HS-27A (cell line): ENCODE data around the gene PIMREG.
A peak's percentile ranks its signal among the peaks of the same experiment; 100 is the strongest.

Source experiments
- DNase-seq: peaks from one replicate; pipeline ENCODE4 v3.0.0-alpha.2; 2012; ENCODE audit warnings: low read depth, missing footprints

The PIMREG gene

DNA sequence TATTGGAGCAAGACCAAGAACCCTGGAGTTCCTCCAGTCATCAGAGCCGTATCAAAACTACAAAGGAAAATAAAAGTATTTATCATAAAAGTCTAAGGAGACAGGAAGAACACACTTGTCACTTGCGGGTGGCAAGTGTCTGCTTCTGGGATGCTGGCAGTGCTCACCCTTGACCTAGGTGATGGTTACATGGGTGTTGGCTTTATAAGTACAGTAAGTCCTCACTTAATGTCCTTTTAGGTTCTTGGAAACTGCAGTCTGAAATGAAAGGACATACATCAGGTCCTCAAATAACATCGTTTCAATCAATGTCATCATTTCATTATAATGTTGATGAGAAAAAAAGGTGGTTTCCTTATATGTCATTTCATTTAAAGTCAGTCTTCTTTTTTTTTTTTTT lies 6.3 kb upstream of the PIMREG start:
- DNase-seq = no peak

DNA sequence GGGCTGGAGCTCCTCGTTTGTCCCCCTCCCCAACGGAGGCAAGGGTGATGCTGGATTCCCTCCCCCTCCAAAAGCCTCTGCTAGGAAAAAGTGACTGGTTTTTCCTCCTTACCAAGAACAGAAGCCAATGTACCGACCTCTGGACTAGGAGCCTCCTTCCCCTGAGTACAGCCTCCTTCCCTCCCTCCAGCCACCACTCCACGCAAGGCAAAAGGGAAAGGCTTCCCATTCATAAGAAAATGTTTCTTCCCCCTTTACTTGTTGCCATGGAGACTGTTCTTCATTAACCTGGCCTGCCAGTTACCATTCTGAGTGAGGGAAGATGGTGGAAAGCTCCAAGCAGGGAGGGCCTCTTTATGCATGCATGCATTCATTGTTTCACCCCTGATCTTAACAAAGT lies 4.3 kb upstream of the PIMREG start:
- DNase-seq = no peak

DNA sequence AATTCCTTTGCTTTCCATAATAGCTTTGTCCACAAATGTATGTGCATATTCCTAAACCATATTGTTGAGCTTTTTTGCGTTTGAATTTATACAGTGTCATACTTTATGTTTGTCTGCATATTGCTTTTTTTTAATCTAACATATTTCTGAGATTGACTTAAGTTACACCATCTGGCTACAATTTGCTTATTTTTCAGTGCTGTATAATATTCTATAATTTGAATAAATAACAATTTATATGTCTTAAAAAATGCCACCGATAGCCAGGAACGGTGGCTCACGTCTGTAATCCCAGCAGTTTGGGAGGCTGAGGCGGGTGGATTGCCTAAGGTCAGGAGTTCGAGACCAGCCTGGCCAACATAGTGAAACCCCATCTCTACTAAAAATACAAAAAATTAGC lies 1.5 kb upstream of the PIMREG start:
- no peak for DNase-seq

DNA sequence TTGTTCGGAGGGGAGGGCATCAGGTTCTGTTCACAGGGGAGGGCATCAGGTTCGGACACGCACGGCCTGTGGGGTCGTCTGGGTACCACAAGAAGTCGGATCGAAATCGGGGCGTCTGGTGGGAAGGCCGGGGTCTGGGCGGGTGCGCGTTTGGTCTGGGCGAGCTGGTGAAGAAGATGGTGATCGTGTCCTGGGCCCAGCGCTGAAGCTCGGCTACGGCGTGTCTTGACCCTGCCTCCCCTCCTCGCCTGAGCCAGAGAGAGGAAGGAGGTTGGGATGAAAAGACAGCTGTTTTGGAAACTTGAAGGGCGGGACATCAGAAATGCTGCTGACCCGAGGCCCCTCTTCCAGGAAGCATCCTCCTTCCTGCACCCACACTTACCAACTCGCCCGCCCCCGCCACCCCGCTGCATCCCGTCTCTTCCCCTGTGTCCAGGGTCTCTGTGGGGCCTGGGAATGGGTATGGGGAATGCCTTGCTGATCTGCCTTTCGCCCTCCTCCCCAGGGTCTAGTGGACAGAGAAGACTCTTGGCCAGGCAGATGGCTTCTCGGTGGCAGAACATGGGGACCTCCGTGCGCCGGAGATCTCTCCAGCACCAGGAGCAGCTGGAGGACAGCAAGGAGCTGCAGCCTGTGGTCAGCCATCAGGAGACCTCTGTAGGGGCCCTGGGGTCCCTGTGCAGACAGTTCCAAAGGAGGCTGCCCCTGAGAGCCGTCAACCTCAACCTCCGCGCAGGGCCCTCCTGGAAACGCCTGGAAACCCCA lies 498 bp downstream of the PIMREG start:
- no peak for DNase-seq

DNA sequence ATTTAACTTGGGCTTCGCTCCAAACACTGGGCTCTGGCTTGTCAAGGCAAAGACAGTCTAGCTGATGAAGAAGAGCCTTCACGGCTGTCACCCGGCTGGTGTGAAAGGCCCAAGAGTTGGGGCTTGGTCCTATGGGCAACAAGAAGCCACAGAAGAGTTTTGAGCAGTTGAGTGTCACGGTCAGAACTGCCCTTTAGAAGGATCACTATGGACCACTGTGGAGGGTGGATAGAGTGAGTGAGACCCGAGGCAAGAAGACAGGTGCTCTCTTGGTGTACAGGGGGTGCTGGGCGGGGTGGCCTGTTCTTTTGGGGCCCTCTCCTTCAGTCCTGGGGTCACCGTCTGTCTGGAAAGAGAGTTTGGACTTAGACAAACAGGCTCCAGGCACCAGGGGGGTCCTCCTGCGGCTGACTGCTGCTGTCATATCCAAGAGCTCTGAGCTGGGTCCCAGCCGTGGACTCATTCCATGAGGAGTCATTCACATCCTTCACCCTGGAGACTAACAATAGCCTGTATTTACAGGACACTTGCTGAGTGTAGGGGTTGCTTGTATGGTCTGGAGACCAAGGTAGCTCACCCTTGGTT lies 2.4 kb downstream of the PIMREG start:
- DNase-seq = no peak

DNA sequence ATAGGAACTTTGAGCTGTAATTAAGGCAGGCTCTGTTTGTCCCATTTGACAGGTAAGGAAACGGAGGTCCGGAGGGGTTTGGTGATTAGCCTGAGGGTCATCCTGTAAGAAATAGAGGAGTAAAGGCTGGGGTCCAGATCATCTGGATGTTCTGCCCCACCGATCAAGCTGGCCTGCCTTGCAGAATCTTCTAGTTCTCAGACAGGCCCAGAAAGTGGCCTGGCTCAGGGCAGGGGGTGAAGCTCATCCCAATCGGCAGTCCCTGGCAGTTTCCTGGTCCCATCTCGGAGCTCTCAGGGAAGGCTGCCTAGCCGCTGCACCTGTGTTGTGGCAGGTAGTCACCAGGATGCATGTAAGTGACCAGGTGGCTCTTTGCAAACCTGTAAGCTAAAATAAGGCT lies 4.2 kb downstream of the PIMREG start:
- no peak for DNase-seq

DNA sequence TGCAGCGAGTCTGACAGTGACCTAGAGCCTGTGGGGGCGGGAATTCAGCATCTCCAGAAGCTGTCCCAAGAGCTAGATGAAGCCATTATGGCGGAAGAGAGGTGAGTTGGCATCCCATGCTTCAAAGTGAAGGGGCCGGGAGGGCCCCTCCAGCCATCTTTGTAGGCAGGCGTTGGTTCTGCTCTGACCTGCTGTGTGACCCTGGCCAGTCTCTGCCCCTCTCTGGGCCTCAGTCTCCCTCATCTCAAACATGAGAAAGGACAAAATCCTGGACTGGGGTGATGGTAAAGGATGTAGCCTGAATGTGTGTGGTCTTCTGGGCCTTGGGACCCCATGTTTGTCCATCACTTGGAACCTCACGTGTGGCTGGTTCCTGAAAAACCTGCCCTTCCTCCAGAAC lies 5.1 kb downstream of the PIMREG start:
- no peak for DNase-seq

DNA sequence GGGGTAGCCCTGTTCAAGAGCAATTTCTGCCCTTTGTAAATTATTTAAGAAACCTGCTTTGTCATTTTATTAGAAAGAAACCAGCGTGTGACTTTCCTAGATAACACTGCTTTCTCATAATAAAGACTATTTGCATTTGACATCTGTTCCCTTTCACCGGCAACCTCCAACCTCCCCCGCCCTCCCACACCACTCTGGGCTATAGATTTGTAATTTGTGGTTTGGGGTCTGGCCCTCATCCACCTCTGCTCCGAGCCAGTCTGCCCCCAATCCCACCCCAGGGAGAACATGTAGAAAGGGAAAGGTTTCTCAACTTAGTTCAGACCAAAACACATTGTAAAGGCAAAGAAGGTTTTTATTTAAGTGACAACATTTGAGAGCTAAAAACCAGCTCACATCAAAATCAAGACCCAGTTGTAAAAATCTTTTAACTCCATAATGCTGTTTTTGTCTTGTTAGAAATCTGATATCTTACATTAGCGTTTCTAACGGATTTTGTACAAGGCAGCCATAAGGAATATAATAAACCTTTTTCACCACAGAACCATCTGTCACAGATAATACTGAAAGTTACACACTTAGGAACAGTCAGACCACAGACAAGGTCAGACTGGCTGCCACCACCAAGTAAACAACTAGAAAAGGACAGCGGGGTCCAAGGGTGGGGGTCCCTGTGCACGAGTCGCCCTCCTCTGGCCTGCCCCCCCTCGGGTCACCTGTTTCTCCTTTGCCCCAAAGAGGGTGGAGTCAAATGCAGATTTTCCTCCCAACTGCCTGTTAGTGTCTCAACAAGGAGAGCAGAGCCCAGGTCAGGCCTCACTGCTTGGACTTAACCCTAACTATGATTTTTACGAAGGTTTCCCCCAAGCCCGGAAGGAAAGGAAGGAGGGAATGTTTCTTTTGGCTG lies 6.9 kb downstream of the PIMREG start:
- DNase-seq = no peak

DNA sequence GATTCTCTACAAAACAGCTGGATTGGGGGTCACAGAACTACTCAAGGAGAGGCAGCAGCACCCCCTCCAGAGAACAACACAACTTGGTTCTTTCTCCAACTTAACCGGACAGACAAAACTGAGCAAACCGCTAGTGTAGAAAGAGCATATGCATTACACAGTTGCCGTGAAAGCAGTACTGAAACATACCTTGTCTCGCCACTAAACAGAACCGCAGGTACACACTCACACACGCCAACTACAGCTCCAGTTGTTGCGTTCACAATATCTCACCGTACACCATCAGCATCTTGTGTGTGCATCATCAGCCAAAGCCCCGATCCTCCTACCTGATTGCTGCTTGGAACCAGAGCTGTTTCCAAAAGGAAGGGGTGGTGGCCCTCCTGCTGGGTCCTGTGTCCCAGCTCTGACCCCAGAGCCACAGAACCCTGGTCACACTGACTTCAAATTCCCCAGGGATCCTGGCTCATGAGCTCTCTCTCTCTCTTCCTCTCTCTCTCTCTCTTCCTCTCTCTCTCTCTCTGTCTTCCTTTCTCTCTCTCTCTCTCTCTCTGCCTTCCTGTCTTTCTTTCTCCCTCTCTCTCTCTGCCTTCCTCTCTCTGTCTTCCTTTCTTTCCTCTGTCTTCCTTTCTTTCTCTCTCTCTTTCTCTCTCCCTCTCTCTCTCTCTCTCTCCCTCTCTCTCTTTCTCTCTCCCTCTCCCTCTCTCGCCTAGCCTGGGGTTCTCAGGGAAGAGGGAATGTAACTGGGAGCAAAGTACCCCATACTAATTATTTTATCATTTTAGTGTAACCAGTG lies 8.4 kb downstream of the PIMREG start:
- DNase-seq = no peak

DNA sequence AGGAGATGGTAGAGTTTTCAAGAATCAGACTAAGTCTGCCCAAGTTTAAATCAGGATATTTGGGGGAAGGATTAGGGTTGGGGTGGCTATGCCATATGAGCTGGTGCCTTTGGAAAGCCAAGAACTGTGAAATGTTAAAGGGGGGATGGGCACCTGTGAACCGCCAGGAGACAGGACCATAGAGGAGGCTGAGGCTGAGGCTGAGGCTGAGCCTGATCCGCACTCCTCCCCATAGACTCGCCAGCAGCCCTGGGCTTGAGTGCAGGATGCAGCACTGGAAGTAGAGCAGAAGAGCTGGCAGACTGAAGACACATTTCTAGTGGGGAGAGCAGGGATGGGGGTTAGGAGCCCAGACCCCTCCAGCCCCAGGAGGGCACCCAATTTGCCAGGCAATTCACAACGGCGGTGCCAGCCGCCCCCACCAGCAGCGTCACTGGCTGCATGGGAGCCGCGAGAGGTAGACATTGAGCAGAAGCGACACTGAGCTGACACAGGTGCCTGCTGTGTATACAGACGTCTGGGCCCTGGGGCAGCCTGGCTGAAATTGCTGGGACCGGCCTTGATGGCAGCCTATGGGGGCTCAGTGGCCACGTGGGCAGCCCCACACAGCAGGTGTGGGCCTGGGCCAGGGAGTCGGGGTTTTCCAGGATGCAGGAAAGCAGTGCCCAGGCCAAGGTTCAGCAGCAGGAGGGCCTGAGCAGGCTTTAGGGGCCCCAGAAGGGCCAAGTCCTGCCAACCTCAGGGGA lies 9.2 kb downstream of the PIMREG start:
- DNase-seq = no peak

DNA sequence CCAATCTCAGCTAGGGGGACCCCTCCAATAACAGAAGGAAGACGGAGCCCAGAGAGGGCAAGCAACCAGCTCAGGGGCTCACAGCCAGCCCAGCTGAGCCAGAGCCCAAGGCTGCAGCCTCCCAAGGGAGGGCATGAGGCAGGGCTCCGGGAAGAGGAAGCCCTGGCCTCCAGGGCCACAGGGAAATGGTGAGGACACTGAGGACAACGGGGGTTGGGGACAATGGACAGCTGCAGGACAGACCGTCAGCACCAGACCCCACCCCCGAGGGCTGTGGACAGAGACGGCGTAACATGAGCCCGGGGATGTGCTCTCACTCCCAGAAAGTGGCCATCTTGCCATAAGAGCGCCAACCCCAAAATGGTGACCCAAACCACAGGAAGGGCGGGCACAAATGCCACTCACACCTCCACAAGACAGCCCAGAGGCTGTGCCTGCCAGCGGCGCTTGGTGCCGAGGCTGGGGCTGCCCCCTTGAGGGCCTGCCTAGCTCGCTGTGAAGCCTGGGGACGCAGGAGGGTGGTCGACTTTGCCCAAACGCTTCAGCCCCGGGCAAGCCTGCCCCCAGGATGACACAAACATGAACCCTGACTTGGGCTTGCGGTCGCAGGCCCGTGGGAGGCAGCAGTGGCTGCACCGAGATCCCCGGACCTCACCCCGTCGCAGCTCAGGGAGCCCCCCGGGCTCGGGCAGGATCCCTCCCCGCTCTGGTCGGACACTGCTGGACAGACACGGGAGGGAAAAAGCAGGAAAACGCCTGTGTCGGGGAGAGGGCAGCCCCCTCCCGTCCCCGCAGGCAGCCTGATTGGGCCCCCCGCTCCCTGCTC lies 10.5 kb downstream of the PIMREG start:
- no peak for DNase-seq

DNA sequence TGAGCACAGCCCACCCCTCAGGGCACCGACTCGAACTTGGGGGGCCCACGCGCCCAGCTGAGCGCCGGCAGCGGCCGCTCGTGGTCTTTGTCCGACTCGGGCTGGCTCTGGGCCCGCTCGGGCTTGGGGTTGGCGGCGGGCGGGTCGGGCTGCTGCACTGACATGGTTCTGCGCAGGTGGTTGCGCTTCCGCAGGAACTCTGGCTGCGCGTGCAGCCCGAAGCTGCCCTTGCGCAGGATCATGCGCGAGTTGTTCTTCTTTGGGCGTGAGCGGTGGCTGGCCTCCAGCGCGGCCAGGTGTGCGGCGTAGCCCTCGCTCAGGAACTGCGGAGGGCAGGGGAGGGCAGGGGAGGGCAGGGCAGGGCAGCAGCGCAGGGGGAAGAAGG lies 11.1 kb downstream of the PIMREG start:
- no peak for DNase-seq

DNA sequence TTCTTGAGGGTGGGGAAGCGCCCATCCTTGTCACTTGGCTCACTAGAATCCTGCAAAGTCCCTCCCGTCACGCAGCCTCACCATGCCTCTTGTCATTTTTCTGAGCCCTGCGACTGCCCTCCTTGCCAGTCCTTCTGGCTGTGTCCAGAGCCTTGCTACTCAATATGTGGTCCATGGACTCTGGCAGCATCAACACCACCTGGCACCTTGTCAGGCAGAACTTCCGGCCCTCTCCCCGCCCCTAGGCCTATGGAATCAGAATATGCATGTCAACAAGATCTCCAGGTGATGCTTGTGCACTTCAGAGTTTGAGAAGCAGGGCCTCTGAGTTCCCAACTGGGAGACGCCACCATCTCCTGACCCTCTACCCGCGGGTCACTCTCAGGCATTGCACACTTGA lies 12.1 kb downstream of the PIMREG start:
- DNase-seq = no peak

DNA sequence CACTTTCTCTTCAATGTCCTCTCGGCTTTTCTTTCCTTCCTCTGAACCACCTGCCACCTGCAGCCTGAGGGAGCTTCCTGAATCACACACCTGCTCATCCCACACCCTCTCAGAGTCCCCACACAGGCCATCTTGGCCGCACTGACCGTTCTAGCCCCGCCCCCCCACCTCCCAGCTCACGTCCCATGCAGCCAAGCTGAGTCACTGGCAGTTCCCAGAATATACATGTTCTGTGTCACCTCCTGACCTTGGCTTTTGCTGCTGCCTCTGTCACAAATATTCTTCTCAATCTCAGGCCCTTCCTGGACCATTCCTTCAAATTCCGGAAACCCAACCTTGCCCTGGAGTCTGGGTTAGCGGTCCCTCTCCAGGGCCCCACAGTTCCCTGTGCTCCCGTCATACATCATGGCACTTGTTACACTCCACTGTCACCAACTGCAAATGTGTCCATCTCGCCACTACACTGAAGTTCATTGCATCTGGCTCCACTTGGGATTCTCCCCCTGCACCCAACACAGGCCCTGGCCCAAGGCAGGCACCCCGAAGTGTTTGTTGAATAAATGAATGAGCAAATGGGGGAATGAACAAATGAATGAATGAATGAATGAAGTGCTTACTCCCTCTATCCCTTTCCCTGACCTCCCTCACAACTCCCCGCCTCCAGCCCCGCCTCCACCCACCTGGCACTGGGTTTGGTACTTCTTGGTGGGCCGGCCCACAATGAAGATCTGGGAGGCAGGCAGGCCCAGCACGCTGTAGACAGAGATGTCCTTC lies 12.8 kb downstream of the PIMREG start:
- DNase-seq = peak; percentile 51

DNA sequence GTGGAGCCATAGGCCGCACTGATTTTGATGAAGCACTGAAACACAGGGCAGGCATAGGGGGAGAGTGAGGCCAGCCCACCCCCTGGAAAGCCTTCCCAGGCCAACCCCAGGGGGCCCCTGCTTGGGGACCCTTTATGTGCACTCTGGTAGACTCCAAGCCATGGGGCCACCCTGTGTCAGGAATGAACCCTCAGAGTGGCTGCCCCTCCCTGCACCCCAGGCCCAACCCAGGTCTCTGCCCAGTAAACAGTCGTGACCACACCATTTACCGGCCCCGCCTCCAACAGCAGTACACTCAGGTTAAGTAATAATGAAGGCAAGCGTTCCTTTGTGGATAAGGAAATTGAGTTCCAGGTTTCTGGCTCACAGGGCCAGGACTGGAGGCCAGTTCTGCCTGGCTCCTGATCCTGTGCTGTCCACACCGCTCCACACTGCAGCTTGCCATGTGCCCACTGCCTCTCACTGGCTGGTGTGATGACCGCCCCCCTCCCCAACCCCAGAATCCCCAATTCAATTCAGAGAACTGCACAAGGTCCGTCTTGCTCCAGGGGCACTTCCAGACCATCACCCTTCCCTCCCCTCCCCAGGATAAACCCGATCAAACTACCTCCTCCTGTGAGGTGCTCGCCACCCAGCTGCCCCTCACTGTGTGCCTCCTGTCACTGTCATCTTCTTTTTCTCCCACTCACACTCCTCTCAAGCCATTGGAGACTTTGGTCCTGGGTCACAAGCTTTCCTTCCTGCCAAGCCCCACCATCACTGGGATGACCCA lies 13.6 kb downstream of the PIMREG start:
- no peak for DNase-seq

DNA sequence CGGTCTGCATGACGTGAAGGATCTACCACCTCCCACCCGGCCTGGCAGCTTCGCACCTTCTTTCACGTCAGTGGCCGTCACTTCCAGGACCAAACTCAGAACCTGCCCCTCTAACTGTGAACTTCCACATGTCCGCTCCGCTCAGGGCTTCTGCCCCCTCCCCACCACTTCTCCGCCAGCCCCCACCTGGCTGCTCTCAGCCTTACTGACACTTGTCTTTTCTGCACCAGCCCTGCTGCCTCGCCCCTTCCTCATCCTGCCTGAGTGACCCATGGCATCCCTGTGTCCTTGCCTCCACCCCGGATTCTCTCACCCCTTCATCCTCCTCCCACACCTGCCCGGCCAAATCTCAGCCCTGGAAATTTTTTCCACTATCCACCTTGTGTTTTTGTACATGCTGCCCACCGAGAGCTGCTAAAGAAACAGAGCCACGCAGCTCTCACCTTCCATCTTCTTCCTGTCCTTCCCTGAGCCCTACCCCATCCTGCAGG lies 14.2 kb downstream of the PIMREG start:
- DNase-seq = no peak

DNA sequence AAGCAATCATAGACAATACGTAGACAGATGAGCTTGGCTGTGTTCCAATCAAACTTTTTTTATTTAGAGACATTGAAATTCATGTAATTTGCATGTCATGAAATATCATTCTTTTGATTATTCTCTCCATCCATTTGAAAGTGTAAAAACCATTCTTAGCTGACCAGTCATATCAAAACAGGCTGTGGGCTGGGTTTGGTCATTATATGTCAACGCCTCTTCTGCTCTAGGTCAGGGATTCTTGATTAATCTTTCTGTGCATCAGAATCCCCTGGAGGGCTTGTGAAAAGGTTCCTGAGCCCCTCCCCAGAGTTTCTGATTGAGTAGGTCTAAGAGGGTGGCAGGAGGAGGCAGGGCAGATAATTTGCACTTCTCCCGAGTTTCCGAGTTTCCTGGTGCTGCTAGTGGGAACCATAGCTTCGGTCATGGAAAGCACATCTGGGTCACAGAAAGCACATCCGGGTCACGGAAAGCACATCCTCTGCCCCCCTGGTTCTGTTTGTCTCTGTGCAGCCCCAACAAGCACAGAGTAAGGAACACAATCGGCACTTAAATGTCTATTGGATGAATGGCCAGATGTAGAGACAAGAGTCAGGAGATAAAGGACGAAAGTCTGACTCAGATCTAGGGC lies 16.4 kb downstream of the PIMREG start:
- no peak for DNase-seq

DNA sequence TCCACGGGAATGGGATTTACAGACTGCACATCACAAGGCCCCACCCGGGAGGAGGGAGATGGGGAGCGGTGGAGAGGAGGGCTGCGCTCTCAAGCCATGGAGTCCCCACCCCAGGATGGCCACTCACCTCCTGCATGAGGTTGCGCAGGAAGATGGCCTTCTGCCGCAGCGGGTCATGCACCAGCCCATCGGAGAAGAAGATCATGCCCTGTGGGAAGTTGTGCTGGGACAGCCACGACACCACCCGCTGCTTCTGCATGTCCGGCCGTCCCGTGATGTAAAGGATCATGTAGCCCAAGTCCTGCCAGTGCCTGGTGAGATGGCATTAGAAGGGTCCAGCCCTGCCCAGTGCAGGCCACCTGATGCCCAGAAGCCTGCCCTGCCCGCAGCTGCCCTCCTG lies 17.0 kb downstream of the PIMREG start:
- no peak for DNase-seq
